ENCODE data around the gene PCARE.

GRCh38 chr2:29100564-29100963 is 26.2 kb upstream of the PCARE start:
- TF ChIP-seq CTCF (IDR thresholded peaks at IDR 0.05 in 4 of 5, conservative IDR thresholded peaks at IDR 0.05 in 1 of 5) (no peak), POLR2A (IDR thresholded peaks at IDR 0.05) (no peak)

All from gastrocnemius medialis (tissue), 4 donors.